ENCODE measurements around the gene NHLRC2.
A peak's percentile ranks its signal among the peaks of the same experiment; 100 is the strongest.
"Not testable (repeated sequence)": the region's sequence is repeated elsewhere in the genome, so short reads cannot be mapped to it uniquely, and the experiment has no call there.

The NHLRC2 gene

GRCh38 chr10:113854013-113854760 lies at the start of gene NHLRC2, which contains the start of gene DCLRE1A:
NHLRC2 (plus strand) TSS chr10:113854661; CDS start chr10:113854873, 212 bp downstream.
DCLRE1A (minus strand) TSS chr10:113854082; CDS start chr10:113853182, 900 bp downstream.
- DNase-seq (ENCODE audit: low read depth), result peak; percentile 42

- DNase-seq (ENCODE audit: low read depth), result no peak
Measured at GRCh38 chr10:113806503-113806902, 48.0 kb upstream of the NHLRC2 start.

GRCh38 chr10:113808168-113808567 lies 46.3 kb upstream of the NHLRC2 start:
- no peak for DNase-seq (ENCODE audit: low read depth)

- DNase-seq (ENCODE audit: low read depth), result not testable (repeated sequence)
Measured at GRCh38 chr10:113814700-113815099, 39.8 kb upstream of the NHLRC2 start.

- no peak for DNase-seq (ENCODE audit: low read depth)
Measured at GRCh38 chr10:113819989-113820388, 34.5 kb upstream of the NHLRC2 start.

GRCh38 chr10:113820507-113820906 lies 34.0 kb upstream of the NHLRC2 start:
- DNase-seq (ENCODE audit: low read depth), result no peak

- DNase-seq (ENCODE audit: low read depth), result not testable (repeated sequence)
Measured at GRCh38 chr10:113821306-113821705, 33.2 kb upstream of the NHLRC2 start.

GRCh38 chr10:113822174-113822573 lies 32.3 kb upstream of the NHLRC2 start:
- DNase-seq (ENCODE audit: low read depth), result no peak

- DNase-seq (ENCODE audit: low read depth), result no peak
Measured at GRCh38 chr10:113823389-113823788, 31.1 kb upstream of the NHLRC2 start.

- DNase-seq (ENCODE audit: low read depth), result no peak
Measured at GRCh38 chr10:113825791-113826190, 28.7 kb upstream of the NHLRC2 start.

- DNase-seq (ENCODE audit: low read depth), result not testable (repeated sequence)
Measured at GRCh38 chr10:113828567-113828966, 25.9 kb upstream of the NHLRC2 start.

- DNase-seq (ENCODE audit: low read depth), result no peak
Measured at GRCh38 chr10:113842171-113842570, 12.3 kb upstream of the NHLRC2 start.

- no peak for DNase-seq (ENCODE audit: low read depth)
Measured at GRCh38 chr10:113843972-113844485, 10.4 kb upstream of the NHLRC2 start.

- DNase-seq (ENCODE audit: low read depth), result no peak
Measured at GRCh38 chr10:113846036-113846435, 8.4 kb upstream of the NHLRC2 start.

GRCh38 chr10:113849140-113849803 lies 5.2 kb upstream of the NHLRC2 start:
- DNase-seq (ENCODE audit: low read depth), result no peak

GRCh38 chr10:113849946-113850345 lies 4.5 kb upstream of the NHLRC2 start:
- DNase-seq (ENCODE audit: low read depth), result no peak

GRCh38 chr10:113853578-113854012 lies 866 bp upstream of the NHLRC2 start:
- DNase-seq (ENCODE audit: low read depth), result no peak

GRCh38 chr10:113854761-113855588 lies 514 bp downstream of the NHLRC2 start:
- DNase-seq (ENCODE audit: low read depth), result no peak

- no peak for DNase-seq (ENCODE audit: low read depth)
Measured at GRCh38 chr10:113856563-113856962, 2.1 kb downstream of the NHLRC2 start.

- DNase-seq (ENCODE audit: low read depth), result no peak
Measured at GRCh38 chr10:113857210-113857609, 2.7 kb downstream of the NHLRC2 start.

GRCh38 chr10:113858541-113858940 lies 4.1 kb downstream of the NHLRC2 start:
- DNase-seq (ENCODE audit: low read depth), result no peak

GRCh38 chr10:113859261-113859660 lies 4.8 kb downstream of the NHLRC2 start:
- no peak for DNase-seq (ENCODE audit: low read depth)
